GM19468 (cell line): Measurements from ENCODE around the gene HLA-DRA.
"Not testable (repeated sequence)": the region's sequence is repeated elsewhere in the genome, so short reads cannot be mapped to it uniquely, and the experiment has no call there.

Experiments used
- ATAC-seq: cut with Tn5 transposase; IDR thresholded peaks from one replicate; pipeline ENCODE4 v1.9.1; 2021; ENCODE audit warnings: mild to moderate bottlenecking, moderate library complexity, moderate number of reproducible peaks; ENCODE audit not compliant: unreplicated experiment; ENCODE audit errors: extremely low read depth

HLA-DRA gene

DNA sequence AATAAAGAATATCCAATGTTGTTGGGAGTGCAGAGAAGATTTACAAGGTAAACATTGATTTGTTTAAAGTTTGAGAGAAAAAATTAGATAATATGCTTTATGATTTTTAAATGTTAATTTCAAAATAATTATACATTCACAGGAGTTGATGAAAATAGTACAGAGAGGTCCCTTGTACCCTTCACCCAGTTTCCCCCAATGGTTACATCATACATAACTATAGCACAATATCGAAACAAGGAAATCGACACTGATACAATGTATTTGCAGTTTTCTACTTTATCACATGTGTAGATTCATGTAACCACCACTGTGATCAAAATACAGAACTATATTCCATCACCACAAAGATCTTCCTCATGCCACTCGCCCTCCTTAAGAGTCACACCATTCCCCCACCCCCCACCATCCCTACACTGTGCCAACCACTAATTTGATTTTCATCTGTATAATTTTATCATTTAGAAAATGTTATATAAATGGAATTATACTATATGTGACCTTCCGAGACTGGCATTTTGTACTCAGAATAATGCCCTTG lies 11.7 kb upstream of the HLA-DRA start:
- no peak for ATAC-seq

DNA sequence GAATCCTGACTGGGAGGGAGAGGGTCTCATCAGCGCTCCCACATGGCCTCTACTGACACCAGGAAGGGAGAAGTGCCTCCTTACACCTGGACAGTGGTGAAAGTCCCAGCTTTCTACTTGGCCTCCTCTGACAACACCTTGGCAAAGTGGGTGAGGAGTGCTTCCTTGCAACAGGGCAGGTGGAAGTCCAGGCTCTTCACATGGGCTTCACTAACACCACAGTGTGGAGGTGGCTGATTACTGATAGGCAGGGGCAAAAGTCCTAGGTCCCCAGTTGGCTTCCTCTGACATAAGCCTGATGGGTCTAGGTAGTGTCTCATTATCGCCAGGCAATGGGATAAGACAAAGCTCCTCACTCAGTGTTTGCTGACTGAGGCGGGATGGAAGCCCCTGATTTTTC lies 9.5 kb upstream of the HLA-DRA start:
- ATAC-seq, result no peak

DNA sequence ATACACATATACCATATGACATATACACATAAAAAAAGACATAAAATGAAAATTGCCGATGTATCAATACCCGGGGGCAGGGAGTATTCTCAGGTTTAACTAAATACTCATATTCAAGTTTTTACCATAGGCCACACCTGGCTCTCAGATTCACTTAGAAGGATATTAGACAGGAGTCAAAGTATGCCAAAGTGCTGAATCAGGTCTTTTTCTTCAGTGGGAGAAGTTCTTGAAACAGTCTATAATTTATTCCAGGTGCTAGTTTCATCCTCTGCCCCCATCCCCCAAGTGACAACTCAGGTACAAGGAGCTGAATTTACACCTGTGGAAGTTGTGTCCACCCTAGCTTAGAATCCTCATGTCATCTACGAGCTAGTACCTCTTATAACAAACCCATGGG lies 8.5 kb upstream of the HLA-DRA start:
- no peak for ATAC-seq

DNA sequence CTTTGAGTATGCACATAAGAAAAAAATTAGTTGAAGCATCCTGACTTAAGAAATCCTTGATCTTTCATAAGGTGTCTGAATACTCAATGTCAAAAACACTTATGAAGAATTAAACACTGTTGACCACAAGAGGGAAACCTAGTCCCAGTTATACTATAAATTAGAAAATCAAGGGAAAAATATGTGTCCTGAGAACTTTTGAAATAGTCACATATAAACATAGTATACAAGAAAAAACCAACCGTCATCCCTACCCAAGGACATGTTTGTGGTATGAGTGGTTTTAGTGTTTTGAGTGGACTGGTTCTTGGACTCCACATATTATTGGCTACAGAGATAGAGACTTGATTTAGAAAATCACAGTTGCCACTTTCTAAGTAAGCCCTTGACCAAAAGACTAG lies 7.6 kb upstream of the HLA-DRA start:
- no peak for ATAC-seq

DNA sequence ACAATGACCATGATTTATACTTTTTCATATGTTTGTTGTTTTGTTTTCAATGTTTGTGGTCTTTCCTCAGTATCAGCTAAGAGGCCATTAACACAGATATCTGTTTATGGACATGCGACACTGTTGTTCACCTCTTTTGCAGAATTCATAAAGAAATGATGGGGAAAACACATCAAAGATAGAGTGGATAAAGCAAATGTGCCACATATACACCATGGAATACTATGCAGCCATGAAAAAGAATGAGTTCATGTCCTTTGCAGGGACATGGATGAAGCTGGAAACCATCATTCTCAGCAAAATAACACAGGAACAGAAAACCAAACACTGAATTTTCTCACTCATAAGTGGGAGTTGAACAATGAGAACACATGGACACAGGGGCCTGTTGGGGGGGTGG lies 5.7 kb upstream of the HLA-DRA start:
- not testable (repeated sequence) for ATAC-seq

DNA sequence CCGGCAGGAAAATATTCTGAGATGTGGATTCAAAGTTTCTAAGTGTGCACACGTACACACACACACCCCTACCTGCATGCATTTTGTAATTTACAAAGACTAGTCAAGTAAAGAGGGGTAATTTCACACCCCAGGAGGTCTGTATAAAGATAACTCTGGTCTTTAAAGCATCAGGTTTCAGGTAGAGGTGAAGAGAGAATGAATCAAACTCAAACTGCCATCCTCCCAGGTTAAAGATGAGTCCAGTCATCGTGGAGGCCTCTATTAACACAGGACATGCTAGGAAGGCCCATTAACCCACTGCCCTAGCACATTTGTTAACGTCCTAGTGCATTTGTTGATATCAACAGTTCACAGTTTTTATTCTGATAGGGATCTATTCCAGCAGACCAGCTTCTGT lies 3.5 kb upstream of the HLA-DRA start:
- no peak for ATAC-seq

DNA sequence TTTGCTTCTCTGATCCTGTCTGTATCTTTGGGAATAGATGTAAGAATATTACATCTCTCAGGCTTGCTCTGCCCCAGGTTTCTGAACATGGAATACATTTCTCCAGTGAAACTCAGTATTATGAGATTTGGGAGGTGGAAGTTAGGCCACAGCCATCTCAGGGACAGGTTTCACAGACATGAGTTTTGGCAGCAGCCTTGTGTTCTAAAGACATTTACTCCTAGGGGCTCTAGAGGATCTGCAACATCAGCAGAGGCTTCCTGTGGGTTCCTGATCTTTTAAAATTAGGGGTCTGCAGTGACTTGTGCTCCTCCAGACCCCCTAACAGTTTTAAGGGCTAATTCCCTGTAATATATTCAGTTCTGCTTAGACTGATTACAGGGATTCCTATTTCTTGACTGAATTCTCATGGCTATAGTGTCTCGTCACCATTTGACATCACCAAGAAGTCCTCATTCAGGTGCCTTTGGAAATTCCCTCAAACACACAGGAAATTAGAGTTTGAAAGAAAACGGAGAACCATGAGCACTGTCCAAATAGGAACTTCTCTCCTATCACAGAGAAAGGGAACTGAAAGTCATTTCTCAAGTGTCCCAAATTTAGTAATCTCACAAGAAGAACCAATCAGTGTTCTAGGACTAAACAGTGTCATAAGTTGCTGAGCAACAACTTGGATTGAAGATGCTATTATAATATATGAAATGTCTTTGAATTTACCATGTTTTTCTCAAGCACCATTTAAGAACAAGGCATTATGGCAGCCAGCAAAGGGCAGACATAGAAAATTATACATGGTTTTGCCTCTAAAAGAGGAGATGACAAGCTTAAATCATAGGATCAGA lies 2.5 kb upstream of the HLA-DRA start:
- peak; percentile 47 for ATAC-seq

DNA sequence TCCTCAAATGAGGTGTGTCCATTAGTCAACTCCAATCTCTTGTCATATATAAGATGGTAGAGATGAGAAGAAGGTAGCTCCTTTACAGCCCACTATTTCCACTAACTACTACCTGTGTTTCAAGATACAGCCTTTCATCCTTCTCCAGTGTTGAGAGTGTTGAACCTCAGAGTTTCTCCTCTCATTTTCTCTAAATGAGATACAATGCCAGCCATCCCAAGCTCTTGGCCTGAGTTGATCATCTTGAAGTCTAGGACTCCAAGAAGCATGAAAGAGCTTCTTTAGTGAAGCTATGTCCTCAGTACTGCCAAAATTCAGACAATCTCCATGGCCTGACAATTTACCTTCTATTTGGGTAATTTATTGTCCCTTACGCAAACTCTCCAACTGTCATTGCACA lies 548 bp upstream of the HLA-DRA start:
- ATAC-seq, result no peak

DNA sequence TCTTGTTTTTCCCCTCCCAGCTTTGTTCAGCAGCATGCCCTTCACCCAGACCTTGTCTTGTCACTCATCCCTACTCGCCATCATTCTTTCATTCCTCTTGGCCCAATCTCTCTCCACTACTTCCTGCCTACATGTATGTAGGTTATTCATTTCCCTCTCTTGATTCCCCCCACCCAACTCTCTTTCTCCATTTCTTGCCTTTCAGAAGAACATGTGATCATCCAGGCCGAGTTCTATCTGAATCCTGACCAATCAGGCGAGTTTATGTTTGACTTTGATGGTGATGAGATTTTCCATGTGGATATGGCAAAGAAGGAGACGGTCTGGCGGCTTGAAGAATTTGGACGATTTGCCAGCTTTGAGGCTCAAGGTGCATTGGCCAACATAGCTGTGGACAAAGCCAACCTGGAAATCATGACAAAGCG lies 2.6 kb downstream of the HLA-DRA start:
- no peak for ATAC-seq

DNA sequence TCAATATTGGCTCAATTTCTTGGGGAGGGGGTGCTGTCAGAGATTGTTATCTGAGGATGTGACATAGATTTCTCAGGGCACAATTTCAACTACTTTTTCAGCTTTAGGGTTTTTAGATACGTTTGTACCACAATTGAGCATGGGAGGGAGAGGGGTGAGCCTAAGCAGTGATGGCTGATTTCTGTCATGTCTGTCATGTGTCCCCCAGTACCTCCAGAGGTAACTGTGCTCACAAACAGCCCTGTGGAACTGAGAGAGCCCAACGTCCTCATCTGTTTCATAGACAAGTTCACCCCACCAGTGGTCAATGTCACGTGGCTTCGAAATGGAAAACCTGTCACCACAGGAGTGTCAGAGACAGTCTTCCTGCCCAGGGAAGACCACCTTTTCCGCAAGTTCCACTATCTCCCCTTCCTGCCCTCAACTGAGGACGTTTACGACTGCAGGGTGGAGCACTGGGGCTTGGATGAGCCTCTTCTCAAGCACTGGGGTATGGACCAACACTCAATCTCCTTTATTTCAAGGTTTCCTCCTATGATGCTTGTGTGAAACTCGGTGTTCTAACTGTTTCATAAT lies 3.4 kb downstream of the HLA-DRA start:
- ATAC-seq, result no peak

DNA sequence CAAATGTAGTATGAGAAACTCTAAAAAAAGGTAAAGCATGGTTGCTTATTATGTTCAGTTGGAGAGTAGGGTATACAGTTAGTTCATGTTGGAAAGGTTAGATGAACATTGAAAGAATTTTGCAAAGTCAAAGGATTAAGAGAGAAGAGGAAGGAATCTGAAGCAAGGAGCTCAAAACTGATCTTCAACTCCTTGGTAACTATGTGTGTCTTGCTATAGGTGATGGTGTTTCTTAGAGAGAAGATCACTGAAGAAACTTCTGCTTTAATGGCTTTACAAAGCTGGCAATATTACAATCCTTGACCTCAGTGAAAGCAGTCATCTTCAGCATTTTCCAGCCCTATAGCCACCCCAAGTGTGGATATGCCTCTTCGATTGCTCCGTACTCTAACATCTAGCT lies 4.7 kb downstream of the HLA-DRA start:
- ATAC-seq, result no peak

DNA sequence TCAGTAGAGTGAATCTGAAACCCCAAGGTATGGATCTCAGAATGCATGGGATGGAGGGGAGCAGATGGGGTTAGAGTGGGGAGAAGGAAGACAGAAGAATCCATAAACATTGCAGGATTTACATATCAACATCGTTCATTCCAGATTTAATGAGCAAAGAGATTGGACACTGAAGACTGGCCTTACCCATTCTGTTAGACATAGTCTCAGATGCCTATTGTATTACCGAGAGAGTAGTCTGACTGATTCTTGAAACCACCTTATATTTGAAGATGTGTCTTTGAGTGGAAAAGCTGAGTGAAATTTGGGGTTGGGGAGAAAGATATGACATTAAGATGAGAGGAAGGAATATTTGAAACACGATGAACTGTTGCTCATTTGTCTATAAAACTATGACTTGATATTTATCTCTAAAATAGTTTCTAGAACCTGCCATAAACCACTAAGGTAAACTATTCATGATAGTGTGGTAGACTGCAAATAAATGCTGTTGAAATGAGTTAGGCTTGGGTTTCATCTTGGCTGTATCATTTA lies 5.7 kb downstream of the HLA-DRA start:
- ATAC-seq, result no peak

DNA sequence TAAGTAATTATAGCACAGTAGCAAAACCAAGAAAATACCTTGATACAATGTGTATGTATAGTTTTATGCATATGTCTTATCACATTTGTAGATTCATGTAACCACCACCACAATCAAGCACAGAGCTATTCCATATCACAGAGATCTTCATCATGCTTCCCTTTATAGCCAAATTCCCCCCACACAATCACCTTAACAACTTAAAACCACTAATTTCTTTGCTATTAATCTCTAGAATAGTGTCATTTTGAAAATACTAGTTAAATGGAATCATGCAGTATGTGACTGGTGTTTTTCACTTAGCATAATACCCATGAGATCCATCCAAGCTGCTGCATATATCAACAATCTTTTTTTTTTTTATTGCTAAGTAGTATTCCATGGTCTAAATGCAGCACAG lies 8.2 kb downstream of the HLA-DRA start:
- no peak for ATAC-seq

DNA sequence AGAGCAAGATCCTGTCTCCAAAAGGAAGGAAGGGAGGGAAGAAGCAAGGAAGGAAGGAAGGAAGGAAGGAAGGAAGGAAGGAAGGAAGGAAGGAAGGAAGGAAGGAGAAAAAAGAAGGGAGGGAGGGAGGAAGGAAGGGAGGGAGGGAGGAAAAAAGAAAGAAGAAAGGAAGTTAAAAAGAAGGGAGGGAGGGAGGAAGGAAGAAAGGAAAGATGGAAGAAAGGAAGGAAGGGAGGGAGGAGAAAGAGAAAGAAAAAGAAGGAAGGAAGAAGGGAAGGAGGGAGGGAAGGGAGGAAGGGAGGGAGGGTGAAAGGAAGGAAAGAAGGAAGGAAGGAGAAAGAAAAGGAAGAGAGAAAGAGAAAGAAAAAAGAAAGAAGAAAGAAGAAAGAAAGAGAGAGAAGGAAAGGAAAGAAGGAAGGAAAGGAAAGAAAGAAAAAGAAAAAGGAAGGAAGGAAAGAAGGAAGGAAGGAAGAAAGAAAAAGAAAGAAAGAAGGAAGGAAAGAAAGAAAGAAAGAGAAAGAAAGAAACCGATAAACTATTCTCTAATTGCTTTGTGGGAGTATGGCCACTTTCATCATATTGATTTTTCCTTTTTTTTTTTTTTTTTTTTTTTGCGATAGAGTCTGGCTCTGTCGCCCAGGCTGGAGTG lies 9.5 kb downstream of the HLA-DRA start:
- ATAC-seq, result no peak

DNA sequence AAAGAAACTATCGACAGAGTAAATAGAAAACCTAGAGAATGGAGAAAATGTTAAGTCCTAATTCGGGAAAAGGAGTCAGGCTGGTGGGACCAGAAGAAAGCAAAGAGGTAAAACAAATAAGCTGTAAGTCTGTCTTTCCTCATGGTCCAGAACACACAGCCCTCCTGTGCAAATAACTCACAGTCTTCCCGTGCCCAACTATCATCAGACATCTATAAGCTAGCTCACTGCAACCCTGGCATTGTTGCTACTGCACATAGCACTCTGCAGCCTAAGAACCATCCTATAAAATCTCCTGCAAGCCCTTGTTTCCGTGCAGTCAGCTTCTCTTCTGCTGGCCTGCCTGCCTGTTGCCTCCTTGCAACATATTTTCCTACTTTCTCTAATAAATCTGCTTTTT lies 17.4 kb downstream of the HLA-DRA start:
- no peak for ATAC-seq

DNA sequence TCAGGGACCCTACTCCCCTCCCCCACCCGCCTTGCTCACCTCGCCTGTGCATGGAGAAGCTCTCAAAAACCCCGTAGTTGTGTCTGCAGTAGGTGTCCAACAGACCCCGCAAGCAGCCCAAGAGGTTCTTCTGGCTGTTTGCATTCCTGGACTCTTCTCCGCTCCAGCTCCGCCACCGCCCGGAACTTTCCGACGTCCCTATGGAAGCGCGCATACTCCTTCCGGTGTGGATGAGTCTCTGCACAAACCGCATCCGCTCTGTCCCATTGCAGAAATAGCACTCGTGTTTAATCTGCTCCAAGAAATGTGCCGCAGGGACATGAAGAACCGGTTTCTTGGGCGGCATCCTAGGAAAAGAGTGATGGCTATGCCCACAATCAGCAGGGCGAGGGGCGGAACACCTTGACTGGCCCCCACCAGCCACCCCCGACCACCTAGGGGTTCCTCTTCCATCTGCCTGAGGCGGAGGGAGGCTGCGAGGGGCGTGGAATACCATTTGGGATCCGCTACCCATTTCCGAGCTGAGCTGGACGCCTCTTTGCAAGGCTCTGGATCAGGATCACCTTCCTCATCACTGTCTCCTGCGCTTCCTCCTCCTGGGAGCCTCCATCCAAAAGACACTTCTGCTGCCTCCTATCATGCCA lies 20.2 kb downstream of the HLA-DRA start:
- no peak for ATAC-seq

DNA sequence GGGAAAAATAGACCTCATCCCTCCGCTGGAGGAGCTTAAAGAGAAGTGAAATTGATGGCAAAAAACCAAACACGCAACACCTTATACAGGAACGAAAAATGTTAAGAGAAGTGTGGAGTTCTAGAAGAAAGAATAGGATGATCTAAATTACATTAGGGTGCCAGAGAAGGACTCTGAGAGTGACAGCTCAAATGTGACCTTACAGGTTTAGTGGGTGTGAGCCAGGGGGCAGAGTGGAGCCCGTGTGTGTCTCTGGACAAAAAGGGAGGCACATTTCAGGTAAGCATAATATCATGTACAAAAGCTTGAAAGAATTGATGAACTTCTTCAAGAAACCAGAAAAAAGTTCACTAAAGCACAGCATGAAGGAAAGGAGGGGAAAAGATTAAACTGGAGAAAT lies 20.8 kb downstream of the HLA-DRA start:
- ATAC-seq, result no peak

DNA sequence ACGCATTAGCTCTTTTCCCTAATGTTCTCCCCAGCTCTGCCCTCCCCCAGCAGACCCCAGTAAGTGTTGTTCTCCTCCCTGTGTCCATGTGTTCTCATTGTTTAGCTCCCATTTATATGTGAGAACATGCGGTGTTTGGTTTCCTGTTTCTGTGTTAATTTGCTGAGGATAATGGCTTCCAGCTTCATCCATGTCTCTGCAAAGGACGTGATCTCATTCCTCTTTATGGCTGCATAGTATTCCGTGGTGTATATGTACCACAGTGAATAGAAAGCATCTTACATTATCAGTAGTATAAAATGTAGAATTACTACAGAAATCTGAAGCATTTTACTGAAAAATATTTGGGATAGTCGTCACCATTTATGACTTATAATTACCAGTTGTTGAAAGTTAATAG lies 21.8 kb downstream of the HLA-DRA start:
- no peak for ATAC-seq

DNA sequence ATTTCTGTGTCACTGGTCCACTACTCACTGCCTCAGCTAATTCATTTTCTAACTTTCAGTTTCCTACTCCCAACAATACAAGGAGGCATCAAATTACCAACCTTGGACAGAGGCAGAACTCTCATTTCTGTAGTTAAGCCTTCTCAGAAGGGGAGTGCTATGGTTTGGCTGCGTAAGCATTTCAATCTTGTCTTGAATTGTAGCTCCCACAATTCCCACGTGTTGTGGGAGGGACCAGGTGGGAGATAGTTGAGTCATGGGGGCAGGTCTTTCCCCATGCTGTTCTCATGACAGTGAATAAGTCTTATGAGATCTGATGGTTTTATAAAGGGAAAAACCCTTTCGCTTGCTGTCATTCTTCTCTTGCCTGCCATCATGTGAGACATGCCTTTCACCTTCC lies 22.9 kb downstream of the HLA-DRA start:
- ATAC-seq, result no peak

DNA sequence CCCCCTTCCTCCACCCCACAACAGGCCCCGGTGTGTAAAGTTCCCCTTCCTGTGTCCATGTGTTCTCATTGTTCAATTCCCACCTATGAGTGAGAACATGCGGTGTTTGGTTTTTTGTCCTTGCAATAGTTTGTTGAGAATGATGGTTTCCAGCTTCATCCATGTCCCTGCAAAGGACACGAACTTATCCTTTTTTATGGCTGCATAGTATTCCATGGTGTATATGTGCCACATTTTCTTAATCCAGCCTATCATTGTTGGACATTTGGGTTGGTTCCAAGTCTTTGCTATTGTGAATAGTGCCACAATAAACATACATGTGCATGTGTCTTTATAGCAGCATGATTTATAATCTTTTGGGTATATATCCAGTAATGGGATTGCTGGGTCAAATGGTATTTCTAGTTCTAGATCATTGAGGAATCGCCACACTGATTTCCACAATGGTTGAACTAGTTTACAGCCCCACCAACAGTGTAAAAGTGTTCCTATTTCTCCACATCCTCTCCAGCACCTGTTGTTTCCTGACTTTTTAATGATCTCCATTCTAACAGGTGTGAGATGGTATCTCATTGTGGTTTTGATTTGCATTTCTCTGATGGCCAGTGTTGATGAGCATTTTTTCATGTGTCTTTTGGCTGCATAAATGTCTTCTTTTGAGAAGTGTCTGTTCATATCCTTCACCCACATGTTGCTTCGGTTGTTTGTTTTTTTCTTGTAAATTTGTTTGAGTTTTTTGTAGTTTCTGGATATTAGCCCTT lies 28.2 kb downstream of the HLA-DRA start:
- not testable (repeated sequence) for ATAC-seq
